NCI-H446 treated with DMSO at 0.1 percent for 48 hours (cell line): ENCODE data around the gene FANCD2.
"Not testable (repeated sequence)": the region's sequence is repeated elsewhere in the genome, so short reads cannot be mapped to it uniquely, and the experiment has no call there.

ENCODE experiments used
- DNase-seq: peaks from one replicate; lab custom pipeline; 2025; lab: John Stamatoyannopoulos, UW

The FANCD2 gene

GRCh38 chr3:10015461-10015904 is 10.8 kb upstream of the FANCD2 start:
- no peak for DNase-seq

GRCh38 chr3:10017636-10018292 is 8.5 kb upstream of the FANCD2 start:
- DNase-seq = no peak

DNA sequence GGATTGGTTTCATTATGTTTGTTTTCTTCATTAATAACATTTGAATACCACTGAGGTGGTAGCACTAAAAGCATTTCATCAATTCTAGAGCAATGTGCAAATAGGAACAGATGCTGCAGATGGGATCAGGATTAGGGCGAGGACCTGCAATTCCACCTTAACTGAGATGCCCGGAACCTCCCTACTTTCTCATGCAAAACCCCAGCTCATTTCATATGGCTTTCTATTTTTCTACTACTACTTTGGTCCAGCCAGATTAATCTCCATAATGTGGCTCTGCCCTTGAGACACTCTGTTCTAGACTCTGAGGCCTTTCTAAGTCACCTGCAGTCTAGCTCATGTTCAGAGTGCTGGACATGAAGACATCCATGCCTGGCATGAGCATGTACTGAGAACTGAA is 7.4 kb upstream of the FANCD2 start:
- not testable (repeated sequence) for DNase-seq

- no peak for DNase-seq
These were observed 6.9 kb upstream of the FANCD2 start for GRCh38 chr3:10019326-10019725.

DNA sequence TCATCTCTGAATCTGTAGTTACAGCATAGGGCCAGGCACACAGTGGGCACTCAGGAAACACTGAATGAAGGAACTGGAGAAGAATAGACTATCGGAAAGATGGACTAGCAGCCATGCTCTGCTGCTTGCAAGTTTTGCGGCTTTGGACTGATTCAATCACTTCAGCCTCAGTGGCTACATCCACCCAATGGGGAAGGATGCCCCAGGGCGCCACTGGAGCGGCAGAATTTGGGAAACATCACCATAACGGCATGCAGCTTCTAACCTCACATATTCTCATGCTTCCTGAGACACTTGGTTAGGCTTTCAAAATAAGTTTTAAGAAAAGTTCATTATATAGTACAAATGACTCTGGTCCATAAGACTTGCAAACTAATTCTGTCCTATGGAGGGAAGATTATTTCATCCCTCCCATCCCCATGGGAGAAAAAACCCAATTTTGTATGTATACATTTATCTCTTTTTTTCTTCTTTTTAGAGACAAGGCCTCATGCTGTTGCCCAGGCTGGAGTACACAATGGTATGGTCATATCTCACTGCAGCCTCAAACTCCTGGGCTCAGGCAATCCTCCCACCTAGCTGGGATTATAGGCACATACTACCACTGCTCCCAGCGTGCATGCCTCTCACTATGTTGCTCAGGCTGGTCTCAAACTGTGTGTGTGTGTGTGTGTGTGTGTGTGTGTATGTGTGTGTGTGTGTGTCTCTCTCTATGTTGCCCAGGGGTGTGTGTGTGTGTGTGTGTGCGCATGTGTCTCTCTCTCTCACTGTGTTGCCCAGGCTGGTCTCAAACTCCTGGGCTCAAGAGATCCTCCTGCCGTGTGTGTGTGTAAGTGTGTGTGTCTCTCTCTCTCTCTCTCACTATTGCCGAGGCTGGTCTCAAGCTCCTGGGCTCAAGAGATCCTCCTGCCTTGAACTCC is 4.1 kb upstream of the FANCD2 start:
- DNase-seq = no peak

DNA sequence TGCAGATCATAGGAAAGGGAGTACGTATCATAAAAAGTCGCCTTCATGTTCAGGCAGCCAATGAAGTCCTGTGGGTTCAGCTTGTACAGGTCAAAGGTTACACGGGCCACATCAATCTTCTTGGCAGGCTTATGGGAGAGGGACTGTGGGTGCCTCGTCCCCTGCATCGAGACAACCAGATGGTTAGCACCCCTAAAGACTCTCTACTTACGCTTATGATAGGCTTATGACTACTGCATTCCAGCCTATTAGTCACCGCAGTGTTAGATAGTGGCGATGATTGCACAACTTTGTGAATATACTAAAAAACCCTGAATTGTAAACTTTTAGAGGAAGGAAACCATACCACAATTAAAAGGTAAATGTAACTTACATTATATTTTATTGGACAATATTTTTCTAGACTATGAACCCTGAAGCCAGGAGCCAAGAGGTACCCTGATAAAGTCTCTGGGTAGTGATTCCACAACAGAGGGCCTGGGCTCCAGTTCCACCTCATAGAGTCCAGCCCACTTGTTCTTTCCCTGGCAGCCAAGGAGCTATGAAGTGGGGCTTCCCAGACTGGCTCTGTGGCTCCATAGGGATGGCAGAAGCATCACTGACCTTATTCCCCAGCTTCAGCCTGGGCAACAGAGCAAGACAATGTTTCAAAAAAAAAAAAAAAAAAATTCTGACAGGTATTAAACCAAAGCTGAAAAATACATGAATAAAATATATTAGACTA is 2.5 kb upstream of the FANCD2 start:
- DNase-seq = no peak

- DNase-seq = no peak
These were observed 793 bp upstream of the FANCD2 start for GRCh38 chr3:10025205-10026083.

GRCh38 chr3:10041034-10041433 is 14.8 kb downstream of the FANCD2 start:
- no peak for DNase-seq

DNA sequence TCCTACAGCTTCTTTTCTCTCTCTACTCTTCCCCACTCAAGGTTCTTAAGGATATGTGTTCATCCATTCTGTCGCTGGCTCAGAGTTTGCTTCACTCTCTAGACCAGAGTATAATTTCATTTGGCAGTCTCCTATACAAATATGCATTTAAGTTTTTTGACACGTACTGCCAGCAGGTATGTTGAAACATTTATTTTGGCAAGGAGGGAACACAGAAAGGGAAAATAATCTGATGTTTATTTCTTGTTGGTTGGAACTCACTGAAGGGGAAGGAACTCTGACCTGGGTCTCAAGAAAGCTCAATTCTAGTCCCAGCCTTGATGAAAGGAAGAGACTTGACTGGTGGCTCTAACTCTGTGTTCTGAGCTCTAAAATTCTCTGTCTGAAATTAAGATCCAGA is 21.6 kb downstream of the FANCD2 start:
- no peak for DNase-seq

DNA sequence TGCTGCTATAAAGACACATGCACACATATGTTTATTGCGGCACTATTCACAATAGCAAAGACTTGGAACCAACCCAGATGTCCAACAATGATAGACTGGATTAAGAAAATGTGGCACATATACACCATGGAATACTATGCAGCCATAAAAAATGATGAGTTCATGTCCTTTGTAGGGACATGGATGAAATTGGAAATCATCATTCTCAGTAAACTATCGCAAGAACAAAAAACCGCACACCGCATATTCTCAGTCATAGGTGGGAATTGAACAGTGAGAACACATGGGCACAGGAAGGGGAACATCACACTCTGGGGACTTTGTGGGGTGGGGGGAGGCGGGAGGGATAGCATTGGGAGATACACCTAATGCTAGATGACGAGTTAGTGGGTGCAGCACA is 26.8 kb downstream of the FANCD2 start:
- DNase-seq = not testable (repeated sequence)

DNA sequence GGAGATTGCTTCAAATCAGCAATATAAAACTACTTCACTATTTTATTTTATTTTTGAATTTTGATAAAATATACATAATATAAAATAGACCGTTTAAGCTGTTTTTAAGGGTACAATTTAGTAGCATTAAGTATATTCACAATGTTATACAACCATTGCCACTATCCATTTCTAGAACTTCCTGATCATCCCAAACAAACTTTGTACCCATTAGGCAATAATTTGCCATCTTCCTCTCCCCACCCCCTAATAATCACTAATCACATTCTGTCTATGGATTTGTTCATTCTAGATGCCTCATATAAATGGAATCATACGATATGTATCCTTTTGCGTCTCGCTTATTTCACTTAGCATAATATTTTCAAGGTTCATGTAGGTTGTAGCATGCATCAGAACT is 28.9 kb downstream of the FANCD2 start:
- DNase-seq = no peak

GRCh38 chr3:10070077-10070476 is 43.8 kb downstream of the FANCD2 start:
- not testable (repeated sequence) for DNase-seq

DNA sequence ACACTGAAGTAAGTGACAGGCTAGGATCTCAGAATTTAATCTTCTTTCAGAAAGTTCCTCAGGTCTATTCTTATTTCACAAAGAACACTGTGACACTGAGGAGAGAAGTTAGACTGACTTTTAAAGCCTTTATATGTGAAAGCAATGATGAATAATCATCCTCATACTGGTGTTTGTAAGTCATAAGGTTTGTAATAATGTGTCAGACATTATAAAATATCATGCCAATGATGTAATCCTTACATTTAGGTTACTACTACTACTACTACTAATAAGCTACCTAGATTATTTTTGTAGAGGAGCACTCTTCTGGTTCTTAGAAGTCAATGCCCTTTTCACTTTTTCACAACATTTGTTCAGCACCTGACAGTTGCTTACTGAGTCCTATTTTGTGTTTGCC is 48.4 kb downstream of the FANCD2 start:
- no peak for DNase-seq

DNA sequence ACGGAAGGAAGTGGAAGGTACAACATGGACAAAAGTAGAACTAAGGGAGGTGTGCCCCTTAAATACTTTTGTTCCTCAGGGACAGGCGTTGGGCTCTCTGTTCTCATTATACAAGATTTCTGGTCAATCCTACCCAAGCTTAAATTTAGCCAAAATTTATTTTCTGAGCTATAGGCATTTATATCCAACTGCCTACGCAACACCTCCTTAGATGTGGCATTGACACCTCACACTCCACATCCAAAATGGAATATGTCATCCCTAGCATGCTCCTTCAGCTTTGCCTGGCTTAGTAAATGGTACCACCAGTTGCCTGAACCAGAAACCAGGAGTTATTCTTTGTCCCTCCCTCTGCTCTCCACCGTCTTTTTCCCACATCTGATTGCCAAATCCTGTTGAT is 55.6 kb downstream of the FANCD2 start:
- no peak for DNase-seq

- no peak for DNase-seq
These were observed 59.5 kb downstream of the FANCD2 start for GRCh38 chr3:10085738-10086137.

- no peak for DNase-seq
These were observed 62.0 kb downstream of the FANCD2 start for GRCh38 chr3:10088256-10088655.

DNA sequence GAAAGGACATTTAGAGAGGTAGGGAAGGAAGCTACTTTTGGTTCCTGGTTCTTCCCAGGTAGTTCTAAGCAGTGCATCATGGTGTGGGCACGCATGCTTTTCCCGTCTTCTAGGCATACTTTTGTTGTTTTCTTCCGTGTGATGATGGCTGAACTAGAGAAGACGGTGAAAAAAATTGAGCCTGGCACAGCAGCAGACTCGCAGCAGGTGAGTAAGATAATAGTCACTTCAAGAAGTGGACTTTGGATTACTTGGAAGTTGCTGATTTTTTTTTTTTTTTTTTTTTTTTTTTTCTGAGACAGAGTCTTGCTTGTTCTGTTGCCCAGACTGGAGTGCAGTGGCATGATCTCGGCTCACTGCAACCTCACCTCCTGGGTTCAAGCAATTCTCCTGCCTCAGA is 63.9 kb downstream of the FANCD2 start:
- DNase-seq = no peak

DNA sequence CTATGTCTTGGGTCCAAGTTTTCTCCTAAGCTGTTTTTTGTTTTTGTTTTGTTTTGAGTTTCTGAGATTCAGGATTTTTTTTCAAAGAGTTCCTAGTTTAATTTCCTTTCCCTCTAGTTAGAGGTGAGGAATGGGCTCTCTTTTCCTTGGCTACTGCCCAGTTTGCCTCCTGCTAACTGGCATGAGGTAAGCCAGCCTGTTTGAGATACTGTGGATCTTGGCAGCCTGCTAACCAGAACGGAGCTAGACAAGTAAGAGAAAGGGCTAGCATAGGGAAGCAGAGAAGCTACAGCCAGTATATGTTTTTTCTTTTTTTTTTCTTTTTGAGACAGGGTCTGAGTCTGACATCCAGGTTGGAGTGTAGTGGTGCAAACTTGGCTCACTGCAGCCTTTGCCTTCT is 64.5 kb downstream of the FANCD2 start:
- DNase-seq = not testable (repeated sequence)

DNA sequence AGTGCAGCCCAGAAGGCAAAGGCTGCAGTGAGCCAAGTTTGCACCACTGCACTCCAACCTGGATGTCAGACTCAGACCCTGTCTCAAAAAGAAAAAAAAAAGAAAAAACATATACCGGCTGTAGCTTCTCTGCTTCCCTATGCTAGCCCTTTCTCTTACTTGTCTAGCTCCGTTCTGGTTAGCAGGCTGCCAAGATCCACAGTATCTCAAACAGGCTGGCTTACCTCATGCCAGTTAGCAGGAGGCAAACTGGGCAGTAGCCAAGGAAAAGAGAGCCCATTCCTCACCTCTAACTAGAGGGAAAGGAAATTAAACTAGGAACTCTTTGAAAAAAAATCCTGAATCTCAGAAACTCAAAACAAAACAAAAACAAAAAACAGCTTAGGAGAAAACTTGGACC is 65.2 kb downstream of the FANCD2 start:
- not testable (repeated sequence) for DNase-seq

DNA sequence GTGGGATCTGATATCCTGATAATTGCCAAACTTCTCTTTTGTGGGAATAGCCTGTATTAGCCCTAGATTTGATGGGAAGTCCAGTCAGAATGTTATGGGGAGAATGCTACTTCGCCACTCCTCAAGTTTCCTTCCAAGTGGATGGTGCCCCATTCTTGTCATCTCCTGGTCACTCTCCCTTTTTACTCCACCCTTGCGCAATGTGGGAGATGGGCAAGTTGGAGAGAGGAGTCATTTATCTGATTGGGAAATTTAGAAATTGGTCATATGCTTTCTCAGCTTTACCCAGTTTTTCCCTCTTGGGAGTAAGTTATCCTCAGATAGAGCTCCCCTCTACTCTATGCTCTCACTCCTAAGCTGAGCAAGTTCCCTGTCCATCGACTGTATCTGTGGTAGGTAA is 67.4 kb downstream of the FANCD2 start:
- DNase-seq = no peak

DNA sequence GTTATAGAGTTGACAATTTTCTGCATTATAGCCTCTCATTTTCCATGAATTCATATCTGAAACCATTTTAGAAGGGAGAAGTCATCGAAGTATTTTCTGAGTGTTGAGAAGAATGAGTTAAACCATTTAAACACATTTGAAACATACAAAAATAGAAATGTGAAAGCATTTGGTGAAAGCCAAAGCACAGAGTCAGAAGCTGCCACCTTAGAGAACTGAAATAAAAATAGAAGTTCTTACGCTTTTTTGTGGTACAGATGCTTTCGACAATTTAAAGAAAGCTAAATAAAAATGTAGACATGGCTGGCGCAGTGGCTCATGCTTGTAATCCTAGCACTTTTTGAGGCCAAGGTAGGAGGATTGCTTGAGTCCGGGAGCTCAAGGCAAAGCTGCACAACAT is 72.8 kb downstream of the FANCD2 start:
- no peak for DNase-seq

DNA sequence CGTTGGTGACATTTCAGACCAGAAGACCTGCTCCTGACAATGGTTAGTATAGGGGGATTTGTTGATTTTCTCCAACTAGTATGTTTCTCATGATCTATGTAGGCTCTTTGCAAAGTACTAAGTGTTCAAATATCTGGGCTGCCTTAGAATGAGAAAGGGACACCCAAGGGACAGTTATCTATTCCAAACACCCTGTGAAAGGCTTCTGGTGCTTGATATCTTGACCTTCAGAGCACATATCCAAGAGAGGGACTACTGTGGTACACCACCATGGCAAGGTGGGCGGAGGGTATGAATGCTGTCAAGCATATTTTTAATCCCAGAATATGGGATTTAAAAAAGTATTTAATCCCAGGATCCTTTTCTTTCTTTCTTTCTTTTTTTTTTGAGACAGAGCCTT is 80.7 kb downstream of the FANCD2 start:
- DNase-seq = no peak
